H1 (cell line): ENCODE data around the gene MYO18A. TPM values are rescaled to one million over a fixed set of nuclear protein-coding genes. Genes with fewer than 3 reads are reported as not detected.

ENCODE experiments used
- BRCA1 ChIP-seq: IDR thresholded peaks from 2 replicates; pipeline ENCODE4 v1.6.1; 2012; ENCODE audit warnings: low read depth, low read length, improper control_type of control experiment
- CHD7 ChIP-seq: fragments of 300-600 bp; sonication (generic); IDR thresholded peaks from 2 replicates; pipeline ENCODE4 v1.7.1; 2012; ENCODE audit warnings: low read length, moderate library complexity, mild to moderate bottlenecking, inconsistent platforms; ENCODE audit not compliant: insufficient replicate concordance
- FOSL1 ChIP-seq: IDR thresholded peaks from 2 replicates; pipeline ENCODE4 v1.6.1; 2011; ENCODE audit warnings: mild to moderate bottlenecking, low read depth, low read length, moderate library complexity; ENCODE audit not compliant: insufficient read depth
- KDM5A ChIP-seq: fragments of 200-600 bp; IDR thresholded peaks from 2 replicates; pipeline ENCODE4 v1.7.1; 2012; ENCODE audit warnings: mild to moderate bottlenecking, low read length, inconsistent platforms, mixed read lengths
- POLR2A ChIP-seq, 2 experiments: IDR thresholded peaks; 1 replicate in 1 of 2; 2 replicates in 1 of 2; pipeline ENCODE4 v1.6.1; 2011; ENCODE audit warnings: low read depth in 2 of 2, low read length in 2 of 2, mild to moderate bottlenecking in 2 of 2; ENCODE audit errors: control extremely low read depth in 1 of 2
- polyA plus RNA-seq, 7 experiments: library from polyadenylated mRNA; depleted of rRNA in 3 of 7; stranded (reverse) in 5 of 7; unstranded in 2 of 7; fragments of >200 nt in 5 of 7; fragments of 200-250 nt in 2 of 7; gene quantifications; 1 replicate in 5 of 7; 2 replicates in 1 of 7; 4 replicates in 1 of 7; pipeline versions ENCODE4 v1.2.1 to v1.2.3, GENCODE V29; 2011 to 2013; ENCODE audit warnings: missing spikeins in 2 of 7, mixed read lengths in 2 of 7
- total RNA-seq: library from RNA; stranded (reverse); fragmentation: NEBNext Ultra II Directional; extraction: Animal tissue kit (Norgen Biotek cat#: 25700); gene quantifications from 2 replicates; pipeline ENCODE4 v1.2.1, GENCODE V29; 2021

MYO18A gene
- total and polyA plus RNA-seq, 2 of the 8 experiments (the other 6 are each of a cell fraction or from before 2014, with no cell fraction given), result 7.6 to 43.8 TPM

- TF ChIP-seq CHD7 (no peak), POLR2A (IDR thresholded peaks at IDR 0.05; ENCODE audit: control extremely low read depth in 1 of 2, low read depth in 2 of 2, low read length in 2 of 2) (no peak), KDM5A (no peak), BRCA1 (no peak), FOSL1 (no peak)
- TF ChIP-seq, all 59 proteins: peak for 0
Observed at GRCh38 chr17:29112771-29113295, 67.4 kb downstream of the MYO18A start (continued).
